Stimulated activated CD8-positive, alpha-beta memory T cell treated with anti-CD3 and anti-CD28 coated beads, Interleukin-7, amount 100 ng/mL, for 4 hours (primary cell): Measurements from ENCODE around the gene TUSC2.
A peak's percentile ranks its signal among the peaks of the same experiment; 100 is the strongest.

Experiments
- DNase-seq, 2 donors: peaks; one replicate each; pipeline ENCODE4 v3.0.0-alpha.2; 2020; ENCODE audit warnings: low read depth in 2 of 2

TUSC2 gene, protein sequence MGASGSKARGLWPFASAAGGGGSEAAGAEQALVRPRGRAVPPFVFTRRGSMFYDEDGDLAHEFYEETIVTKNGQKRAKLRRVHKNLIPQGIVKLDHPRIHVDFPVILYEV

DNA sequence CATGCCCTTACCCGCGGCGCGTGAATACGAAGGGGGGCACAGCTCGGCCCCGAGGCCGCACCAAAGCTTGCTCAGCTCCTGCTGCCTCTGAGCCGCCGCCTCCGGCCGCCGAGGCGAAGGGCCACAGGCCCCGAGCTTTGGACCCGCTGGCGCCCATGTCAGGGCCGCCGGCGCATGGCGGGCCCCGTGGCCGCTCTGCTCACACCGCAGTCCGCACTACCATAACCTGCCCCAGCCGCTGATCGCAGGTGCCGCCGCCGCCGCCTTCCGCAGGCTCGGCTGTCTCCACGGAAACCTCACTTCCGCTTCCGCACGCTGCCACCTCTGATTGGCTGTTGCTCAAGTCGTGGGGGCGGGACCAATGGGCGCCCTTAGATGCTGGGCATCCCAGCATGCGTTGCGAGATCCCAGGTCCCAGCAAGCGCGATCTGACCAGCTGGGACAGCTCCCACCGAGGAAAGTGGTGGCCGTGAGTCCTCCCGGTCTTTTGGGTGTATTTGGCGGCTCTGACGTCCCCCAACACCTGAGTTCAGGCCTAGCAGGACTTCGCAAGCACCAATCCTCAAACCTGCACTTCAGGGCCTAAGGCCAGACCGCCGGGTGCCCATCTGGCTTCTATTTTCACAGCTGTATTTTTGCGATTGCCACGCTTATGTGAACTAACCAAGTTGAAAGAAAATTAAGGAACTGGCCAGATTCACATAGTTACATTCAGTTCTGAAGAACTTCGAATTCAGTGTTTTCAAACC, at the start of gene TUSC2:
TSS of gene TUSC2 (minus strand) at position 281 of the 749 bp plus-strand sequence. CDS start at position 157, 124 bp downstream.
- peak; percentile 90 to 92 for DNase-seq

DNA sequence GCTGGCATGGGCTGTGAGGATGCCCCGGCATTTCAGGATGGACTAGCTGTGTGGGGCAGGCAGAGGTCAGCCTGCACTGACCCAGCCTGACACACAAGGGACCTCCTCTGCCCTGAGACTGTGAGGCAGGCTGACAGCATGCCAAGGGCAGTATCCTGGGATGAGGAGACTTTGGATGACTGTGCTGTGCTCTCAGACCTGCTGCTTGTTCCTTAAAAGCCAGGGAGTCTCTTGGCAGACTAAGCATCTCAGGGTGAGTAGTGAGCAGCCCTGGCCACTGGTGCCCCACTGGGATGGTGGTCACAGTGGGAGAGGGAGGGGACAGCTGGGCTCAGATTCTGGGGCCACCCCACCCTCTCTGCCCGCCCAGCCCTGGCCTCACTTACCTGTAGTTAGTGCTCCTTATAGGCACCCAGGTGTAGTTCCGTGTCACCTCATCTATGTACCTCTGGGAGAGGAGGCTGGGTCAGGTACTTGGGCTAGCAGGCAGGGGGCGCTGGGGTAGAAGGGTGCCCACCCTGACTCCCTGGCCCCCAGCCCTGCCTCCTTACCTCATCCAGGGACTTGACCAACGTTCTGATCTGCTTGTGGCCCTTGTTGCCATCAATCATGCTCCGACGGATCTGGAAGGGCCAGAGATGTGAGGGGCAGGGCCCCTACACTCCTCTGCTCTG, 47.4 kb upstream of the TUSC2 start:
- no peak for DNase-seq

DNA sequence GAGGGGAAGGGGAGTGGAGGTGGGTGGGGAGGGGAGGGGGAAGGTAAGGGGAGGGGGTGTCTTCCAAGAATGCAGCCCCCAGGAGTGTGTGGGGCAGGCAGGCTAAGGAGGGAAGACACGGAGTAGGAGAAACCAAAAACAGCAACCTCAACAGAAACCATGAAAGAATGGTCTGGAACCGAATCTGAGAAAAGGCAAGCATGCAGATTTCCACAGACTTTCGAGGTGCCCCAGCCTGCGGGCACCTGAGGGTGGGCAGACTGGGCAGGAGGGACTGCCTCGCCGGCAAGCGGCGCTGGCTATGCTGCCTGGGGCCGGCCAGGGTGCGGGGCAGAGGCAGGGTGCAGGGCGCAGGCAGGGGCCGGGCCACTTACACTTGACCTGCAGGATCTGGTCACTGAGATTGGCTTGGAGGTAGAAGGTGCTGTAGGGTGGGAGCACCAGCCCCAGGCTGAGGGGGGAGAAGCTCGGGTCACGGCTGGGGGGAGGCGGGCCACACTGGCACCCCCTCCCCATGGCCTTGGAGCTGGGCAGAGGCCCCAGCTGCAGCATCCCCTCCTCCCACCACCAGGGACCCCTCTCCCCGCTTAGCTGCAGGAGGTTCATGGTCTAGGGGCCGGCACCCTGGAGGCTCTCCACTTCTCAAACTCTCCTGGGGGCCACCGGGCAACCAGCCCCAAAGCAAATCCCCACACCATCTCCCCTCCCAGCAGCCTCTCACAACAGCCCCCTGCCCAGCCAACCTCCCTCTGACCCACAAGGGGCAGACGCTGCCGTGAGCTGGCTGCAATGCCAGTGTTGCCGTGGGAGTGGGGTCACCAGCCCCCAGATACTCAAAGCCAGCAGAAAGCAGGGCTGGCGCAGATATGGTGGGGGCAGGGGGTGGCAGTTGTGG, 46.6 kb upstream of the TUSC2 start:
- DNase-seq = no peak

DNA sequence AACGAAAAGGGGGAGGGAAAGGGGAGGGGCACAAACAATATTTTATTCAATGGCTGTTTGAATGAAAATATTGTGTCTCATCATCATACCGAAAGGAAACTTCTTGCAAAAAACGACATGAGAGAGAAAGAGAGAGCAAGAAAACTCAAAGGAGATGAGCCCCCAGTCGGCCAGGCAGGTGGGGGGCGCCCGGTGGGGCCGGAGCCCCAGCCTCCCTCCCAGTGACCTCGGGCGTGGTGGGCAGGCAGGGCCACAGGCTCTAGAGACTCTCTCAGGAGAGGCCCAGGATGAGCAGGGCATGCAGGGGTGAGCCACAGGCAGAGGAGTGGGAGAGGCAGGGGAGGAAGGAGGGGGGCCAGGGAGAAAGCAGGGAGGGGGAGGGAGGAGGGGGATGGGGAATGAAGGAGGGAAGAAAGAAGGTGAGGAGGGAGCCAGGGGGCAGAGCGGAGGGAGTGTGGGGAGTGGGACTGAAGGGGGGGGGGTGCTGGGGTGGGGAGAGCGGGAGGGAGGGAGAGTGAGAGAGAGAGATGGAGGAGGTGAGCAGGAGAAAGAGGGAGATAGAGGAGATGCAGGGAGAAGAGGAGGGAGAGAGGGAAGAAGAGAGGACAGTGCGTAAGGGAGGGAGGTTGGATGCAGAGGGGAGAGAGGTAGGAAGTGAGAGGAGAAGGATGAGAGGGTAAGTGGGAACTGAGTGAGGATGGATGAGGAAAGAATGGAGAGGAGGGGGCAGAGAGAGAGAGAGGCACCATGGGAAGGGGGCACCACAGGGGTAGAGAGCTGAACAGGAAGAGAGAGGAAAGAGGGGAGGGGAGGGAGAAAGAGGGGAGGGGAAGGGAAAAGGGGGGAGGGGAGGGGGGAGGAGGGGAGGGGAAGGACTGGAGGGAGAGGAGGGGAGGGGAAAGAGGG, 45.4 kb upstream of the TUSC2 start:
- DNase-seq = no peak

DNA sequence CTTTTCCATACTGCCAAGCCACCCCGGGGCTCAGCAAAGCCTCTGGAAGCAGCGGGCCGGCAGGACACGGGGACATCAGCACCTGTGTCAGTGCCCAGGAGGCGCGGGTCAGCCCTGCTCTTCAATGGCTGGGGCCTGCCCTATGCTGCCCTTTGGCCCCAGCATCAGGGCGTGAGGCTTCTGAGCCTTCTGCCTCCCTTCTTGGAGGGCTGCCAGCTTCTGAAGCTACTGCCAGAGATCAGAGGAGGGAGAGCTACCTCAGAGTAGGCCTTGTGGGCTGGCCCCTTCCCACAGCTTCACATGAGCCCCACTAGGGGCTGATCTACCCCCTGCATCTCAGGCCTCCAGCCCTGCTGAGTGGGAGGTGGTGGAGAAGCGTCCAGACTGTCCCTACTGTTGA, 44.3 kb upstream of the TUSC2 start:
- DNase-seq = no peak

DNA sequence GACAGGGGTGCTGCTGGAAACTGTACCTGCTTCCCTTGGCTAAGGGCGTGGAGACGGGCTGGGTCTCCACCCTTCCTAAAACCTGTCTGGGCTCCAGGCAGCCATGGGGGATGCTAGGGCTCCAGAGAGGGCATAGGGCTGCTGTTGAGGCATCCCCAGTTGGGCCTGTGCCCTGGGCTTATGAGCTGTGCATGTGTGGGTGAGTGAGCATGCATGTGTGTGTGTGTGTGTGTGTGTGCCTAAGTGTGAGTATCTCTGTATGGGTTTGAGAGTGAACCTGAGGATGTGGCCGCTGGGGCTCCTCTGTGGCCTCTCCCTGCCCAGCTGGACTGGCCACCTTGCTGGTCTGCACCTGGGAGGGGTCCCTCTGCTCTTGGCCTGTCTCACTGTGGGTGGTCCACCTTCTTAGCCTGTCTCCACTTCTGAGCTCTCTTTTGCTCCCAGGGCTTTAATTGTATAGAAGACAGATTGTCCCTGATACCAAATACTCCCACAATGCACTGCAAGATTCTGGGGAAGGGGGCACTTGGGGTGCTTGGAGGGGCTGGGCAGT, 43.2 kb upstream of the TUSC2 start:
- no peak for DNase-seq

DNA sequence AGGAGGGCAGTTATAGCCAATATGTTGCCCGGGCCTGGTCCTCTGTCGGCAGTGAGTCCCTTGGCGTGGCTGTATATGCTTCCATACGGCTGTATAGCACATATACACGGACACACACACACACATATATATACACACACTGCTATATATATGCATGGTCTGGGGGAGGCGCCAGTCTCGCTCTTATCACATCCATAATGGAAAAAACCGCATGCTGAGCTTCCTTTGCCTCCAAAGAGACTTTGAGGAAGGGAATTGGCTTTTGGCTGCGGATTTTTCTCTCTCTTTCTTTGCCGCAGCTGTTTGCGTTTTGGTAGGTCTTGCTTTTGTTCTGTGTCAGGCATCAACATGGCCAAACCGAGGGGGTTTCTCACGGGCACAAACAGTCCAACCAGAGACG, 42.6 kb upstream of the TUSC2 start:
- no peak for DNase-seq

DNA sequence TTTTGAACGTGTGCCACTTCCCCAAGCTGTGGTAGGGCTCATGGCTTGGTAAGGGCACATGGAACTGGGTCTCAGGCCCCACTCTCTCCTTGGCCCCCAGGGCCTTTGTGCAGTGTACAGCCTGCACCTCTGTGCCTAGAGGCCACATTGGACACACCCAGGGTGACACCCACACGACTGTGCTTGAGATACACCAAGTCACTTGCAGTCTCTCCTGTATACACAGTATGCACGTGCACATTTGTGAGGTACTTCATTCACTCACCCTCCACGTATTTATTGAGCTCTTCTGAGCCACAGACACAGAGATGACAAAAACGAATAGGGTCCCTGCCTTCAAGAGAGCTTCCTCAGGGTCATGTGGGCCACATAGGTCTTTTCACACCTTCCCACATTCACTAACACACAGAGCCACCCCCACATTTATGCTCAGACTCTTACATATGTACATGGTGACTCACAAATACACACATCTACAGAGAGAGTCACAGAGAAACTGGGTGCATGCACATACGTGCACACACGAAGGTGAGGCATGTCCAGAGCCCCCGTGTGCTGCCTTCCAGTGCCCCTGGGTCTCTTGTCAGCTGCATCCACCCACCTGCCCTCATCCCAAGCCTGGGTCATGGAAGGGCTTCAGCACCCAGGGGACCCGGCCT, 41.1 kb upstream of the TUSC2 start:
- DNase-seq = no peak

DNA sequence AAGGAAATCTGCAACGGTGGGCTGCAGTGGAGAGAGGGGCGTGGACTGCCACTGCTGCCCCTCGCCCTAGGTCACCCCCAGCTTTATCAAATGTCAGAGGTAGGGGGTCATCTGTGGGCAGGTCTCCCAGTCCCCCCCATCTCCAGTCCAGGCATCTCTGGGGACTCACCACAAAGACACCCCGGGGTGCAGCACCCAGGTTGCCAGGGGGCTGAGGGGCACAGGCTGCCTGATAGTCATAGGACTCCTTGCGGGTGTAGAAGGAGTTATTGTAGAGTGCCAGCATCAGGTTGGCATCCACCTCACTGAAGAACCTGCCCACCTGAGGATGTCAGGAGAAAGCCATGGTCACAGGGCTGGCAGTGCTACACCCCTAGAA, 37.8 kb upstream of the TUSC2 start:
- no peak for DNase-seq

DNA sequence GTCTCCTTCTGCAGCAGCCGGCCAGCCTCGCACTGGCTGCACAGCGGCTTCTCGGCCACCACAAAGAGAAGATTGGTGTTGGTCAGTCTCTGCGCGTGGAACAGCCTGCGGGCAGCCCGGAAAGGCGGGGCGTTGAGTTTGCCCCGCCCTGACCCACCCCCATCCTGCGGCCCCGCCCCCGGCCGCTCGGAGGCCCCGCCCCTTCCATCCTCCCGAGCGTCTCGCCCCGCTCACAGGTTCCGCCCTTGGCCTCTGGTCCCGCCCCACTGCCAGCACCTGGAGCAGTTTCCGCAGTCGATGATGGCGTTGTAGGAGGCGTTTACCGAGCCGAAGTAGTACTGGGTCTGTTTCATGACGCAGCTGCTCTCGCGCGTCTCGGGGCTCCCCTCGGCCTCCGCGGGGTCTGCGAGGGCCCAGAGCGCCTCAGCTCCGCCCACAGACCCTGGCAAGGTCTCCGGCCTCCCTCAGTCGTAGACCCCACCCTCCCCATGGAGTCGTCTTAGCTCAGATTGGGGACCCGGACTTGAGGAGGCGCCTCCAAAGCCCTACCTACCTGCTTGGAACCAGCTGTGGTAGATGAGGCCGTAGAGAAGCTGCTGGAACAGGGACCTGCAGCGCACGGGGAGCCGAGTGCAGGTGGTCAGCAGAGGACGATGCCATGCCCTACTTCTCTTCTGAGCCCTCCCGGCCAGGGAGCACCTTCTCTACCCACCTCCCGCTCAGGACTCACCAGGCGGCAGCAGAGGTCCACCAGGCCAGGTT, 37.2 kb upstream of the TUSC2 start:
- peak; percentile 89 to 90 for DNase-seq

DNA sequence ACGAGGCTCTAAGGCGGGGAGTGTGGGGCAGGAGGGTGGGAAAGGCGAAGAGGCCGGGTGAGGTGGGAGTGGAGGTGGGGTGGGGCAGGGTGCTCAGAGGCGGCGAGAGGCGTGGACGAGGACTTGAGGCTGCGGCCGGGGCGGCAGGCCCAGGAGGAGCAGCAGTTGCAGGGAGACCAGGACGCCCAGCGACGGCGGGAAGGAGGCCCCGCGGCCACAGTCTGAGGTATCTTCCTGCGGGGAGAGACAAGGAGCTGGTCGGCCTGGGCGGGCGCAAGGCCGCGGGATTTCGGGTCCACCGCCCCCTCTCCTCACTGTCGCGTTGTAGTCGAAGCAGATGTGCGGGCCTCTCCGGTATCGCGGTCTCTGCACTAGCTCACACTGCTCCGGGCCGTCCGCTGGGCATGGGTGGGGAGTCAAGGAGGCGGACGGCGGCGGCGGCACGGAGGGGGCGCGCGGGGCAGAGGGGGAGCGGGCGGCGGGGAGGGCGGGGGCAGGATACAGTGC, 36.6 kb upstream of the TUSC2 start:
- no peak for DNase-seq

DNA sequence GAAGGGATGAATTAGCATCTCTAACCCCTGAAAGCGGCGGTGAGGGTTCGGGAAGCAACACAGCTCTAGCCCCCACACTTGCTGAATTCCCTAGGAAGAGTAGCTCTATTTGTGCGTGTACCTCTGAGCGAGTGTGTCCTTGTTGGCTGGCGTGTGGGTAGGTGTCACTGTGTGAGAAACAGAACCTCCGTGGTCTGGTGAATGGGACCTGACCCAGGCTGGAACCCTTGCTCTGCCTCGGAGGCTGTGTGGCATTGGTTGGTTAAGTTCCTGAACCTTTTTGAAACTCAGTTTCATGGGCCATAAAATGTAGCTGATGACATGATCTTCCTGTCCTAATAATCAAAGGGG, 31.7 kb upstream of the TUSC2 start:
- no peak for DNase-seq

DNA sequence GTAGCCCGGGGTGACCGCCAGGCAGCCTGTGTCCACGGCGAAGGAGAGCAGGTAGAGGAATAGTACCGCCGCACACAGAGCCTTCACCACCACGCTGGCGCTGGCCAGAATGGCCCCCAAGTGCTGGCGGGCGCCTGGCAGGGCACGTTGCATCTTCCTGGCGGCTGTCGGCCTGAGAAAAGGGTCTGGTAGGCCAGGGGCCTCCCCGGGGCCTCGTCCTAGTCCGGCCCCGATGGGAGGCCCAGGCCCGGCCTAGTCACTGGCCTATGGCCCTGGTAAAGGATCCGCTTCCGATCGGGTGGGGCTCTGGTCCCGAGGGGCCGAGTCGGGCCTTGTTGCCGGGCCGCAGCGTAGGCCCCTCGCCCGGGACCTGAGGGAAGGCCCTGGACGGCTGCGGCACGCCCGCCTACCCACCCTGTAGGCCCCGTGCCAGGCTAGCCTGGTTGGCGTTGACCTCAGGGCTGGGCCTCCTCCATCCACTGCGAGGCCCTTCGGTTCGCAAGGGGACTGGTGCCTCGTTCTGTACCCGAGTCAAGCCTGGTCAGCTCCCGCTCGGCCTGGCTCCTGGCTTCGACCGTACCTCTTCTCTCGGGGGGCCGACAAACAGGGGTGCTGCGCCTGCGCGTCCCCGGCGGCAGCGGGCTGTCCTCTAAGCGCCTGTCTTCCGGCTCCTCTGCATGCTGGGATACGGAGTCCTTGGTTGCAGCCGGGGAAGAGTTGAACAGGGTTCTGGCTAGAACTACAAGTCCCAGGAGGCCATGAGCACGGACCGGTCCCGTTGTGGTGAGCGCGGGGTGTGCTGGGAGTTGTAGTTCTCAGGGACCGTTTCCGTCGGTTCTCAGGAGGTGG, 31.1 kb upstream of the TUSC2 start, which contains the start of gene TMEM115:
TSS of gene TMEM115 (minus strand) at position 611 of the 849 bp plus-strand sequence. CDS start at position 153, 458 bp downstream.
- peak; percentile 92 to 96 for DNase-seq

DNA sequence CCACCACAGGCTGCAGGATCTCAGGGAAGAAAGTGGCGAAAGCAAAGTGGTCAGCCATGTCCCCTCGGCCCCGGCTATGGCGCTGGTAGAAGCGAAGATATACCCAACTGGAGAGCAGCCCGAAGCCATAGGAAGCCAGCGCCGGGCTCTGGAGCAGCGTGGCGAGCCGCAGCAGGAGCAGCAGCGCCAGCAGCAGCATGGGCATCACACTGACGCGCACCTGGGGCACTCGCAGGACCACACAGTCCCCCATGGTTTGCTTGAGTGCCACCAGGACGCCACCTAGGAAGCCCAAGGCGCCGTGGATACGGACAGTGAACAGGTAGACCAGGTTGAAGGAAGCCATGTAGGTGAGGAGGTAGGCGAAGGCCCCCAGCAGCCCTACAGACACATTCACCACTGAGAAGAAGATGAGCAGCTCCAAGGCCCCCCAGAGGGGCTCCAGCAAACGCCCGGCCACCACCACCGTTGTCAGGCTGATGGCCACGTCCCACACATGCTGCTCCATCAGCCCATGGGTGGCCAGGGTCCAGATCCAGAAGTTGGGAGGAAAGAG, 30.4 kb upstream of the TUSC2 start:
- no peak for DNase-seq

DNA sequence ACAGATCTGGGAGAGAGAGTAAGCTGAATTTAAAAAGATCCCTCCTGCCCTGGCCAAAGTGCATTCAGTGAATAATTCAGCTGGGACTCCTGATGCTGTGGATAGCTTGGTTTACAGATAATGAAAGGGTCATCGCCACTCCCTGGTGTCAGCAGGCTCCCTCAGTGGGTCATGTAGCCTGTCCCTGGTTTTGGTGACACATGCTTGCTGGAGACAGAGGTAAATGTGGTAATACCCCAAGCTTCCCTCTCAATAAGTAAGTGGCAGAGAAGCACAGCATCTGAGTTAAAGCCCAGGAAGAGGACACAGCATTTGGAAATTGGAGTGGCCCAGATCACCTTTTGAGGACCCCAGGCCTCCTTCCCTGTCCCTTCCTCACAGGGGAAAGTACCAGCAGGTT, 29.5 kb upstream of the TUSC2 start:
- DNase-seq = no peak

DNA sequence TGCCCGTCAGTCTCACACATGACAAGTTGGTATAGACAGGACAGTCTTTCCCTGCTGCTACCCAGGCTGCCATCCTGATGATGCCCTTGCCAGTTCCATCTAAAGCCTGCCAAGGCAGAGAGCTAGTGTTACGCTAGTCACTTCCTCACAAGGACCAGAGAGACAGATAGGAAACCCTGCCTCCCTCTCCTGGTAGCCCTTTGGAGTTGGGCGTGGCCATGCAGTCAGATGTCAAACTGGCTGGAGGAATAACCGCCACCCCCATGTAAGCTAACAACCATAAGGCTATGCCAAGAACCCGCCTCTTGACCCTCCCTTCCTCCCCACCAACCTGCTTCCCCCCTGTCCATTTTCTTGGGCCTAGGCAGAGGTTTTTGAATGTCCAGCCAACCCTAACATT, 28.5 kb upstream of the TUSC2 start:
- no peak for DNase-seq

DNA sequence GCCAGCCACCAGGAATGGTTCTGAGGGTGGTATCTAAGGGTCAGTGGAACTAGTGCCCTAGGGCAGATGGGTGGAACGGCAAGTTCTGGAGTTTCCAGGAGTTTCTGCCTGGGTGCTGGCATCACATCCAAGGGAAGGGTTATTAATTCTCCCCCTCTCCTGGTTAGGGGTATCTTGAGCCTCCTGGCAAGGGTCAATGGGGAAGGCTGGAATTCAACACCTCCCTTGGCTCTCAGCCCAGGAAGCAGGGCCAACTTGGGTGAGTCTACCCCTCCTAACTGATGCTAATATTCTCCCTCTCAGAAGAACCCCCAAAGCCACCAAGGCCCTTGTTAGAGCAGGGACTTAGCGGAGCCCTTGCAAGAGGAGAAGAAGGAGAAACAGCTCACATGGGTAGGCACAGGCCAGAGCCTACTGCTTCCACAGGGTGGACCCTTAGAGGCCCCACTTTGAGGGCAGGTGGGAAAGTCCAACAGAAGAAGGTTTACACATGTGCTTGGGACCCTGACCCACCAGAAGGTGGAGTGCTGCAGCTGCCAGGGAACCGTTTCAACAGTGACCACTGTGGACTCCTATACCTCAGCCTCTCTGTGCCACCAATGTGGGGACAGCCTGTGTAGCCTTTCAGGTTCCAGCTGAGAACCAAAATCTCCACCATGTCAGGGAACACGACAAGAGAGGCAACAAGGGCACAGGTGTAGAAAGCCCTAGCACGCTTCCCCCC, 28.0 kb upstream of the TUSC2 start:
- no peak for DNase-seq
